IPS DF 4.7 (cell line): ENCODE measurements around the gene NDUFB10.
"Not testable (repeated sequence)": the region's sequence is repeated elsewhere in the genome, so short reads cannot be mapped to it uniquely, and the experiment has no call there.

Experiments used
- DNase-seq: peaks from one replicate; pipeline ENCODE4 v3.0.0-alpha.2; 2013; ENCODE audit warnings: low spot score; ENCODE audit errors: extremely low read depth

Gene NDUFB10

GRCh38 chr16:1924095-1924494, 35.2 kb upstream of the NDUFB10 start:
- no peak for DNase-seq

DNA sequence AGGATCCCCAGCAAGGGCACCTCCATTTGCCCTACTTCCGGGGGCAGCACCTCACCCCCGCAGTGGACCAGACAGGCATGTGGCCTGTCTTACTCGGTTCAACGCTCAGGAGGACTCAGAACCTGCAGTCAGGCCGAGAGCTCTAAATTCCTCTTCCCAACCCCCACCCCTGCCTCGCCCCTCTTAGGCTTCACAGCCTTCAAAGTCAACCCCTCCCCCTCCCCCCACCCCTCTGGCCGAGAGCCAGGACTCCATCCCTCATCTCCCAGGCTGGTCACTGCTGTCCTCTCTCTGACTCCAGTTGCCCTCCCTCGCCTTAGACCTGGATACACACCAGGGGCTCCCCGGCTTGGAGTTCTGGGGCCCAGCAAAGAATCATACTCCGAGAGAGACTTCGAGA, 33.1 kb upstream of the NDUFB10 start:
- DNase-seq: no peak

DNA sequence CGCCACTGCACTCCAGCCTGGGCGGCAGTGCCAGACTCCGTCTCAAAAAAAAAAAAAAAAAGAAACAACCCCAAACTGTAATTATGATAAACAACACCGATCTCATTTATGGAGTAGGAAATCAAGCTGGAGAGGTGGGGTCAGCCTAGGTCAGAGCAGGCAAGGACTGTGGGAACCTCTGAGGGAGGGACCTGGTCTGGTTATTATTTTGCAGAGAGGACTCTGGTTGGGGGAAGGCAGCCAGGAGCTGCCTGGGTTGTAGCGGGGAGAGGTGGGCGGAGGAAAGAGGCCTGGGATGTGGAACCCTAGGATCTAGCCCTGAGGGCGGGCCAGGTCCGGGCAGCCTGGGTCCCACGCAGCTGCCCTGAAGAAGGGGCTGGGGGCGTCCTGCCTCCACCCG, 30.2 kb upstream of the NDUFB10 start:
- DNase-seq: no peak

- DNase-seq: no peak
Observed at GRCh38 chr16:1929578-1930337, 29.6 kb upstream of the NDUFB10 start.

- no peak for DNase-seq
Observed at GRCh38 chr16:1930338-1930720, 29.0 kb upstream of the NDUFB10 start.

GRCh38 chr16:1932050-1933028, 27.0 kb upstream of the NDUFB10 start:
- DNase-seq: no peak

DNA sequence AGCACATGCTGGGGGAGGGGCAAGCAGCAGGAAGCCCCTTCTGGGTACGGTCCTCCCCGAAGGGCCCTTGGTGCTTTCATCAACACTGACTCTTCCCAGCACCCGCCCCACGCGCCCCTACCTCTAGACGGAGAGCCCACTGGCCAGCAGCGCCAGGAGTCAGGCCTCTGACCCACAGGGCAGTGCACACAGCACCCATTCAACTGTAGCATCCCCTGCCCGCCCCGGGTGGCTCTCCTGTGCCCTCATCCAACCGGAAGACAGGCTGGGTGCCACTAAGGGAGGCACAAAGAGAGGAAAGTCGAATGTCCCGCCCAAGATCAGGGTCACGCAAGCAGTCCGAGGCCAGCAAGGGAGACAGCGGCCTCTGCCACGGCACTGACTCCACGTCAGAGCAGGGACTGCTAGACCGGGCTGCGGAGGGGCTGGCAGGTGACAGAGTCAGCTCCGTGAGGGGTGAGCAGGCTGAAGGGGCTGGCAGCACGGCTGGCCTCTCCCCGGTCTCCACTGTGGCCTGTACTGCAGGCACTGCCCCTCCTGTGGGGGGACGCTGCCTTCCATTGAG, 26.2 kb upstream of the NDUFB10 start:
- DNase-seq: no peak

DNA sequence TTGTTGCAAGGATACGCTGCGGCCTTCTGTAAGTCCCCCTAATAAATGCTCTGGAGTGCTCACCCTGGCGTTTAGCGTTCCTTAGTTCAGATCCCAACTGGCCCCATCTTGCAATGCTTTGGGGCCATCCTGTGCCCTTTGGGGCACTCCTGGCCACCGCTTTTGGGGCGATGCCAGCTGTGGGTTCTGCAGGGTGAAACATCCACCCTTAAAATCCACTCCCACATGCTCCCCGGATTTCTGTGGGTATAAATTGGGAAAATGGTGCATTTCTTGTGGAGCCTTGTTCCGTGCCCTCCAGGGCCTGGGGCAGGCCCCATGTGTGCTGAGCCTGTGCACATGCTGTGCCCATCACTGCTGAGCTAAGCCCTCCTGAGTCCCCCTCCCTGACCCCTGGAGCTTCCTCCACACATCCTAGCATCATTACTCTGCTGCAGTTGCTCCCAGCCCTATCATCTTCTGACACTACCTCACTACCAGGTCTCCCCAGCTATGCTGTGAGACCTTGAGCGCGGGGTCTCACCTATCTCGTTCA, 22.3 kb upstream of the NDUFB10 start:
- DNase-seq: no peak

DNA sequence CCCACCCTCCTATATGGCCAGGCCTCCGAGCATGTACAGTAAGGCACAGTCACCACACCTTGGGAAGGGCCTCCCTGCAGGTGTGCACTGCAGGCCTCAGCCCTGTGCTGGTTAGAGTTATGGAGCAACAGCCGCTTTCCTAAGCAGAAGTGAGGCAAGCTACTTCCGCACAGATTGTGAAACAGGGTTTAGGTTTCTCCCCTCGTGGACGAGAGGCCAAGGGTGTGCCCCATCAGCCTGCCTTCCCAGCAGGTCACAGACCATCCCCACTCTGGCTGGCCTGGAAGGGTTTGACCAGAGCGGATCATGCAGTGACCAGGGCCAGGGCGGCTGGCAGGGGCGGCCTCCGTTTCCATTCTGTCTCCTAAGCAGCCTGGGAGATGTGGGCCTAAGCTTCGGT, 21.0 kb upstream of the NDUFB10 start:
- no peak for DNase-seq

GRCh38 chr16:1938910-1939309, 20.4 kb upstream of the NDUFB10 start:
- no peak for DNase-seq

- DNase-seq: not testable (repeated sequence)
Observed at GRCh38 chr16:1939833-1940232, 19.5 kb upstream of the NDUFB10 start.

DNA sequence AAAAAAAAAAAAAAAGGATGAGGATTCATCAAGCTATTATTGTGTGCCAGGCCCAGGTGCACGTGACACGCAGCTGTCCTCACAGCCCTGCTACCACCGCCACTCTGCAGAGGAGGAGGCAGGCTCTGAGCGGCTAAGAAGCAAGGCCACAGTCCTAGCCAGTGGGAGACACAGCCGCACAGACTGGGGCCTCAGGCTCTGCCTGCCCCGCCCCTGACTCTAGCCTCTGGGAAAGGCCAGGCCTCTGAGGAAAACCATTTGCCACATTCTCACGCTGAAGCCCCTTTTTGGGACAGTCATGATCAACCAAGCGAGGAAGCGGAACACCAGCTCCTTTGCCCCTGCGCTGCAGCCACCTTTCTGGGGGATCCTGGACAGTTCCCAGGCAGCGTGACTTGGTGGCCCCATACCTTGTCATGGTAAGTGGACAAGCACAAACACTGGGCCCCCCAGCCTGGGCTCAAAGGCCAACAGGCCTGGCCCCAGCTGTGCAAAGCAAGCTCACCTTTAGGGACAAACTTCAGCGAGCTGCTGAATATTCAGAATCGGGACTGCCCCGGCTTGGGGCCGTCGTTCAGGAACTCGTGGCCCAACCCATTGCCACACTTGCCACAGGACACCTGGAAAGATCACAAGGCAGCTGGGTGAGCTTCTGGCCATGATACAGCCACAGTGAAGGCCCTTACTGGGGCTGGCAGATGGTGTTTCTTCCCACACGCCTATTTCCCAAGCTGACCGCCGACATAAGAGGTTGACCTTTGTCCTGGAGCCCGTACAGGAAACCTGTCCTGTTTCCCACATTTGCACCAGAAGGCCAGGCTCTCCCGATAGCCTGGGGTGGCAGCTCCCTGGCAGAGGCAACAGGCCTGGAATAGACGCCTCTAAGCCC, 18.8 kb upstream of the NDUFB10 start:
- DNase-seq: no peak

GRCh38 chr16:1941162-1942046, 17.9 kb upstream of the NDUFB10 start:
- DNase-seq: no peak

DNA sequence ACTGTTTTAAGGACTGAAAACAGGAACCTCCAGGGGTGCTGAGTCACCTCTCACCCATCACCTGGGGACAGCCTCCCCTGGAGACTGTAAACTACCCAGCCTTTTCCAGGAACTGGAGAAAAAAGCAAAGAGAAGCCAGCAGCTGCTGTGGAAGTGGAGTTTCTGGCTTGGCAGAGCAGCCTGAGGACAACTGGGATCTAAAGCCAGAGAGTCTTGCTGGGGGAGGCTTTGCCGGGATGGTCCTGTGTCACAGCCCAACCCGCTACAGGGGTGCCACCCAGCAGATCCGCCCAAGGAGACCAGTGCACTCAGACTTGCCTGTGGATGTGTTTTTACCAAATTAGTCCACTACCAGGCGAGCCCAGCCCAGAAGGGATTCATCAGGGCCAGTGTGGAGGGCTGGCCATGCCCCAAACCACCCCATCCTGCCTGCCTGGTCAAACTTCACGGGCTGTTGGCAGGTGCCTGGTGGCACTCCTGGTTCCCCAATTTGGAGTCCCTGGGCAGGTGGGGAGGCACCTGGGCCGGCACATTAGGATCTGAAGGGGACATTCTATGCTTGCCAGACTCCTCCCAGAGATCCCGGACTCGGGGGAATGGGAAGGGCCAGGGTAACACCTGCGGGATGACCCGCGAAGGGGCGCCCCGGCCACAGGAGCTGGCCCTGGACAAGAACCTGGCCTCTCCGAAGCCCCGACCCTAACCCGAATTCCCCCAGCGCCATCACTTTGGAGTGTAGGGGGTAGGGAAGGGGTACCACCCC, 17.1 kb upstream of the NDUFB10 start:
- no peak for DNase-seq

DNA sequence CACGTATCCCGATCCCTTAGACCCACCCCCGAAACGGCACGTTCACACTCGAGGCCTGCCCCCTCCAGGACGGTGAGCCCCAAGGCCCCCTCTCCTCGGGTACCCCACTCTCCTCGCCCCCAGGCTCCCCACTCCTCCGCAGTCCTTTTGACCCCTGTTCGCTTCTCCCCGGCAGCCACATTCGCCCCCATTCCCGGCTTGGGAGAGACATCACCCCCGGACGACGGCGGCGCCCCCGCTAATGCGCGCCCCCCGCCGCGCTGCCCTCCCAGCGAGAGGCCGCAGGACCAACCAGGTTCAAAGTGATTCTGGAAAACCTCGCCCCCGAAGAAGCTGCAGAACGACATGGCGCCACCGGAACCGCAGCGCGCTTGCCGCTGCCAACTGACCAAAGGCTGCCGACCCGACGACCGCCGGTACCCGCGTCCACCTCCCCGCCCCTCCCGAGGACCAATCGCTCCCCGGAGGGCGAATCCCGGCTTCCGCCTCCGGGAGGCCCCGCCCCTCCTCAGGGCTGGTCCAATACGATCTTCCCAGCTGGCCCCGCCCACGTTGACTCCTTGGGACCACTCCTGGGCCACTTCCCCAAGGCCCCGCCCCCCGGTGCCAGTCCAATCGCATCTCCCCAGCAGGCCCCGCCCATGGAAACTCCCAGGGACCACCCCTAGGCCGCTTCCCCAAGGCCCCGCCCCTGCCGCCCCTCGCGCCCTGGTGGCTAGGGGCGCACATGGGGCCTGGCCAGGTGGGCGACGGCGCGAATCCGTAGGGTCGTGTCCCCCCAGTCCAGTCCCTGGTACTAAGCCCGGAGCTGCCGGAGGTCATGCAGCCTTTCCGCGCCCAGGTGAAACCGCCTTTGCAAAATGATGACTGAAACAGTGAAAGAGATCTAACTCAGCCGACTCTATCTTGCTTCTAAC, 16.3 kb upstream of the NDUFB10 start, which contains the start of gene MSRB1:
TSS of gene MSRB1 (minus strand) at position 390 of the 917 bp plus-strand sequence. CDS start at position 347, 43 bp downstream.
- no peak for DNase-seq

DNA sequence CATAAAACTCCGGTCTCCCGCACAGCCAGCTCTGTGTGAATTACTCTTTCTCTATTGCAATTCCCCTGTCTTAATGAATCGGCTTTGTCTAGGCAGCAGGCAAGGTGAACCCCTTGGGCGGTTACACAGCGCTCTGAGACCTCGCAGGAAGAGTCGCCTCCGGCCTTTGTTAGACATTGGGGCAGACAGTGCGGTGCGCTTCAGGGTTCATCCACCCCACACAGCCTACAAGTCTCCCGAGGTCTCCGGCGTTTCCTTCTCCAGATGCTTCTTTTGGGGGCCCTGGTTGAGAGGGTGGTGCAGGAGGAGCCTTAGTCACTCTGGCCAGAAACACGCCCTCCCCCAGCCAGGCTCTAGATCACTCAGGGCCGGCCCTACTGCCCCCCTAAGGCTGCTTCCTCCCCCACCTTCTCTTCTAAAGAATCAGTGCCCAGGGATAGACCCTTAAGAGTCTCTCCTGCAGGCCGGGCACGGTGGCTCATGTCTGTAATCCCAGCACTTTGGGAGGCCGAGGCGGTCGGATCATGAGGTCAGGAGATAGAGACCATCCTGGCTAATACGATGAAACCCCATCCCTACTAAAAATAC, 14.6 kb upstream of the NDUFB10 start:
- no peak for DNase-seq

- no peak for DNase-seq
Observed at GRCh38 chr16:1945559-1946391, 13.6 kb upstream of the NDUFB10 start.
